ENCODE data around the gene RPL27.

DNA sequence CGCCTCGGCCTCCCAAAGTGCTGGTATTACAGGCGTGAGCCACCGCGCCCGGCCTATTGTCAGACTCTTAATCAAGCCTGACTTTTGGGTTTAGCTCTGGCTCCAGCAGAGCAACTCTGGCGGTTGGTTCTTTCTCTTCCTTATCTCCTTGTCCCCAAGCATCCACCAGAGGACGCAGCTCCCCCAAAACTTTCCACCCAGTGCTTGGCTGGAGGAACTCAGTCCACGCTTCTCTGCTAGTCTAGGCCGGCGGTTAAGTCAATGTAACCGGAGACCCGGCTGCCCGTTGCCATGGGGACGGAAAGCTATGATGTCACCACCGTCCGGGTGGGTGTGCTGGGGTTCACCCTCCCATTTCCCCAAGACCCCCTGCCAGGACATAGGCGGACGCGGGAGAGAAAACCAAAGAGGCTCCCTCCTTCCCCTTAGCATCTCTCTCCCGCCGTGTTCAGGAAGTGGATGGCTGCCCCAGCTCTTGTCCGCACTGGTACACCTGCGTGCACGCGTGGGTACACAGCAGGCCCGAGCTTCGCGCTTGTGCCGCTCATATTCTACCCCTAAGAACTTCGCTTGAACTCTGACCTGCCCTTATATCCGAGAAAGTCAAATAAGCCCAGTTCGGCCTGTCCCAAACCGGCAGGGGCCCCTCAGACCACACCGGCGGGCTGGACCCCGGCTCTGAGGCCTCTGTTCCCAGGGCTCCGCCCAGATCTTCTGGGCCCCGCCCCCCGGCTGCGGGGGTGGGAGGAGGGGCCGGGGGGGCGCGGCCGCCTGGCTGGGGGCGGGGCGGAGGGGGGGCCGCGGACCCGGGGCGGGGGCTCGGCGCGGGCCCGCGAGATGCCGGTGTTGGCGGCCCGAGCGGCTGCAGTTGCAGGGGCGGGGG, 26.4 kb downstream of the RPL27 start, which contains the start of gene RND2:
- TF ChIP-seq, protein P1, sequence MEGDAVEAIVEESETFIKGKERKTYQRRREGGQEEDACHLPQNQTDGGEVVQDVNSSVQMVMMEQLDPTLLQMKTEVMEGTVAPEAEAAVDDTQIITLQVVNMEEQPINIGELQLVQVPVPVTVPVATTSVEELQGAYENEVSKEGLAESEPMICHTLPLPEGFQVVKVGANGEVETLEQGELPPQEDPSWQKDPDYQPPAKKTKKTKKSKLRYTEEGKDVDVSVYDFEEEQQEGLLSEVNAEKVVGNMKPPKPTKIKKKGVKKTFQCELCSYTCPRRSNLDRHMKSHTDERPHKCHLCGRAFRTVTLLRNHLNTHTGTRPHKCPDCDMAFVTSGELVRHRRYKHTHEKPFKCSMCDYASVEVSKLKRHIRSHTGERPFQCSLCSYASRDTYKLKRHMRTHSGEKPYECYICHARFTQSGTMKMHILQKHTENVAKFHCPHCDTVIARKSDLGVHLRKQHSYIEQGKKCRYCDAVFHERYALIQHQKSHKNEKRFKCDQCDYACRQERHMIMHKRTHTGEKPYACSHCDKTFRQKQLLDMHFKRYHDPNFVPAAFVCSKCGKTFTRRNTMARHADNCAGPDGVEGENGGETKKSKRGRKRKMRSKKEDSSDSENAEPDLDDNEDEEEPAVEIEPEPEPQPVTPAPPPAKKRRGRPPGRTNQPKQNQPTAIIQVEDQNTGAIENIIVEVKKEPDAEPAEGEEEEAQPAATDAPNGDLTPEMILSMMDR (IDR thresholded peaks at IDR 0.05) = peak; percentile 58 to 86 (median 76)
- peak in 1 of 2 donors; percentile 7 for TF ChIP-seq POLR2A (IDR thresholded peaks at IDR 0.05)
- no peak for TF ChIP-seq EP300 (IDR thresholded peaks at IDR 0.05)
- TF ChIP-seq POLR2AphosphoS5 (IDR thresholded peaks at IDR 0.05) = peak; percentile 50 to 63 (median 60)

Data from sigmoid colon (tissue), 4 donors.